Endodermal cell (in vitro differentiated cells): ENCODE results near the gene XPO6. TPM values are rescaled to one million over a fixed set of nuclear protein-coding genes. Genes with fewer than 3 reads are reported as not detected.

Experiments used
- DNase-seq: peaks from one replicate; pipeline ENCODE4 v3.0.0-alpha.2; 2017
- H3K27ac ChIP-seq: 2 replicates; pipeline ENCODE4 v1.5.1; 2013; ENCODE audit warnings: mild to moderate bottlenecking, low read depth, low read length, moderate library complexity
- H3K27me3 ChIP-seq: 2 replicates; pipeline ENCODE4 v1.6.1; 2013; ENCODE audit warnings: mild to moderate bottlenecking, low read length, moderate library complexity; ENCODE audit not compliant: insufficient read depth, control insufficient read depth, poor library complexity, severe bottlenecking
- H3K36me3 ChIP-seq: 2 replicates; pipeline ENCODE4 v1.7.0; 2013; ENCODE audit warnings: mild to moderate bottlenecking, low read length, moderate library complexity; ENCODE audit not compliant: control insufficient read depth, insufficient read depth
- H3K4me1 ChIP-seq: one replicate; pipeline ENCODE4 v1.7.0; 2013; ENCODE audit warnings: low read length; ENCODE audit not compliant: control insufficient read depth, insufficient read depth
- H3K4me3 ChIP-seq: 2 replicates; pipeline ENCODE4 v1.5.1; 2013; ENCODE audit warnings: mild to moderate bottlenecking, low read length, moderate library complexity
- H3K9ac ChIP-seq: 2 replicates; pipeline ENCODE4 v1.6.1; 2013; ENCODE audit warnings: mild to moderate bottlenecking, low read length, moderate library complexity; ENCODE audit not compliant: poor library complexity, severe bottlenecking; ENCODE audit errors: extremely low read depth
- H3K9me3 ChIP-seq: 2 replicates; pipeline ENCODE4 v1.6.1; 2013; ENCODE audit warnings: mild to moderate bottlenecking, low read length, moderate library complexity; ENCODE audit not compliant: control insufficient read depth
- H3K27ac Mint-ChIP-seq: 2 replicates; pipeline ENCODE4 v1.8.0; 2020; ENCODE audit warnings: mixed read lengths
- H3K27me3 Mint-ChIP-seq: 2 replicates; pipeline ENCODE4 v1.8.0; 2021; ENCODE audit warnings: mild to moderate bottlenecking, mixed read lengths; ENCODE audit not compliant: insufficient read depth
- H3K36me3 Mint-ChIP-seq: 2 replicates; pipeline ENCODE4 v1.8.0; 2020; ENCODE audit warnings: low read depth, mixed read lengths
- H3K4me1 Mint-ChIP-seq: 2 replicates; pipeline ENCODE4 v1.8.0; 2020; ENCODE audit warnings: mixed read lengths
- H3K4me3 Mint-ChIP-seq: 2 replicates; pipeline ENCODE4 v1.8.0; 2020; ENCODE audit warnings: mild to moderate bottlenecking, moderate library complexity, mixed read lengths
- H3K9me3 Mint-ChIP-seq: 2 replicates; pipeline ENCODE4 v1.8.0; 2020; ENCODE audit warnings: mild to moderate bottlenecking, mixed read lengths
- CTCF ChIP-seq: fragments of 200-600 bp; sonication (generic); conservative IDR thresholded peaks from 2 replicates; pipeline ENCODE4 v1.5.0; 2021; ENCODE audit warnings: antibody characterized with exemption, mild to moderate bottlenecking
- WGBS, 2 experiments: methylation state at CpG; one replicate each; pipeline versions ENCODE4 v1.1.5 to v1.1.7; 2013; ENCODE audit warnings: missing lambda C conversion rate in 2 of 2, mixed read lengths in 1 of 2; ENCODE audit not compliant: insufficient coverage in 1 of 2, insufficient read length in 1 of 2; 5-methylcytosine and 5-hydroxymethylcytosine counted together
- total RNA-seq, 2 donors: library from RNA; stranded (reverse); fragmentation: NEBNext Ultra II Directional in 1 of 2; extraction: Animal tissue kit (Norgen Biotek cat#: 25700) in 1 of 2; gene quantifications; 2 replicates in 1 of 2; 3 replicates in 1 of 2; pipeline ENCODE4 v1.2.1, GENCODE V29; 2021

Gene XPO6
- total RNA-seq, 2 donors from 2014 or later, result 84.7 to 92.4 TPM

- H3K27ac ChIP-seq, result no peak overlapping the region
- no peak overlapping the region for H3K4me3 Mint-ChIP-seq
- H3K4me3 ChIP-seq, result no peak overlapping the region
- H3K9ac ChIP-seq, result no peak overlapping the region
- H3K9me3 Mint-ChIP-seq, result no peaks in the 10 kb centered on the region
- no peak overlapping the region for H3K27ac Mint-ChIP-seq
- H3K4me1 ChIP-seq, result no peaks in the 10 kb centered on the region
- 92 to 93% methylated on average over 3 to 4 of the region's 4 CpGs for WGBS, 2 experiments
- H3K4me1 Mint-ChIP-seq, result no peaks in the 10 kb centered on the region
- H3K27me3 Mint-ChIP-seq, result no peaks in the 10 kb centered on the region
- H3K9me3 ChIP-seq, result no peaks in the 10 kb centered on the region
- H3K36me3 Mint-ChIP-seq, result no peaks in the 10 kb centered on the region
- TF ChIP-seq CTCF, result peak; percentile 71
- peak; percentile 76 for DNase-seq
- no peaks in the 10 kb centered on the region for H3K36me3 ChIP-seq
- H3K27me3 ChIP-seq, result no peaks in the 10 kb centered on the region
These were observed 6.3 kb upstream of the XPO6 start for GRCh38 chr16:28218109-28218508.

GRCh38 chr16:28217326-28217725 is 5.6 kb upstream of the XPO6 start:
- Mint-ChIP-seq H3K4me3 (no peak overlapping the region), H3K27ac (no peak overlapping the region), H3K27me3 (no peaks in the 10 kb centered on the region), H3K4me1 (no peaks in the 10 kb centered on the region), H3K9me3 (no peaks in the 10 kb centered on the region), H3K36me3 (no peaks in the 10 kb centered on the region)
- WGBS, 2 experiments, result 92 to 94% methylated on average over 4 of the region's 4 CpGs
- no peak for TF ChIP-seq CTCF
- Histone ChIP-seq H3K27ac (no peak overlapping the region), H3K27me3 (no peaks in the 10 kb centered on the region), H3K4me1 (no peaks in the 10 kb centered on the region), H3K36me3 (no peaks in the 10 kb centered on the region), H3K9me3 (no peaks in the 10 kb centered on the region), H3K4me3 (no peak overlapping the region), H3K9ac (no peak overlapping the region)
- DNase-seq, result no peak

- H3K36me3 Mint-ChIP-seq, result peaks cover 2% of the 10 kb centered on the region
- TF ChIP-seq CTCF, result no peak
- H3K36me3 ChIP-seq, result peaks cover 11% of the 10 kb centered on the region
- no peaks in the 10 kb centered on the region for H3K9me3 Mint-ChIP-seq
- no peak overlapping the region for H3K27ac ChIP-seq
- no peak overlapping the region for H3K9ac ChIP-seq
- no peaks in the 10 kb centered on the region for H3K27me3 ChIP-seq
- no peak for DNase-seq
- peaks cover 9% of the 10 kb centered on the region for H3K4me1 Mint-ChIP-seq
- H3K4me3 ChIP-seq, result no peak overlapping the region
- no peak overlapping the region for H3K4me3 Mint-ChIP-seq
- WGBS, 2 experiments, result 97 to 100% methylated on average over 2 of the region's 3 CpGs
- peaks cover 7% of the 10 kb centered on the region for H3K4me1 ChIP-seq
- no peaks in the 10 kb centered on the region for H3K27me3 Mint-ChIP-seq
- no peaks in the 10 kb centered on the region for H3K9me3 ChIP-seq
- H3K27ac Mint-ChIP-seq, result peak overlapping the region; percentile 94
These were observed 1.6 kb upstream of the XPO6 start for GRCh38 chr16:28213396-28213795.
